Activated CD4-positive, alpha-beta T cell treated with anti-CD3 and anti-CD28 coated beads, Interleukin-2, amount 50 U/mL, for 16 hours (primary cell): ENCODE results near the gene VDAC2.
"Not testable (repeated sequence)": the region's sequence is repeated elsewhere in the genome, so short reads cannot be mapped to it uniquely, and the experiment has no call there.

ENCODE experiments used
- DNase-seq: peaks from one replicate; pipeline ENCODE4 v3.0.0-alpha.2; 2020

The VDAC2 gene

DNA sequence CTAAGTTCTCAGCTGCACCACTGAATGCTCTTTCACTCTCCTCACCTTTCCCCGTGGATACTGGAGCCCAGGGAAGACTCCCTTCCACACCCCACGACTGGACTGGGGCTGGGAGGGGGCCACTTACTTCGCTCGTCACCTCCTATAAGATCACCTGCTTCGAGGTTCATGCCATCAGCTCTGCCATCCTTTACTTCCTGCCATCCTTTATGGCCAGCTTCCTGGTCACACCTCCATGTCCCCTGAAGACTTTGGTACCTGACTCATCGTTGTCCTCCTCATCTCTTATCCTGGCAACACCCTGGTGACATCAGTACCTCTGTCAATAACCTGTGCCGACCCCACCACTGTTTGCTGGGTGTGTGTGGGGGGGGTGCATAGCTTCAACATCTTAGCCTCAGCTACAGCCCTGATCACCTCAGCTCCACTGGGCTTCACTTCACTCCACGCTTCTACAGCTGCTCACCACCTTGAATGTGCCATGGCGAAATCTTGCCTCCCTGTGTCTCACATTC is 8.7 kb upstream of the VDAC2 start:
- no peak for DNase-seq

- no peak for DNase-seq
Observed at GRCh38 chr10:75202321-75203045, 8.1 kb upstream of the VDAC2 start.

DNA sequence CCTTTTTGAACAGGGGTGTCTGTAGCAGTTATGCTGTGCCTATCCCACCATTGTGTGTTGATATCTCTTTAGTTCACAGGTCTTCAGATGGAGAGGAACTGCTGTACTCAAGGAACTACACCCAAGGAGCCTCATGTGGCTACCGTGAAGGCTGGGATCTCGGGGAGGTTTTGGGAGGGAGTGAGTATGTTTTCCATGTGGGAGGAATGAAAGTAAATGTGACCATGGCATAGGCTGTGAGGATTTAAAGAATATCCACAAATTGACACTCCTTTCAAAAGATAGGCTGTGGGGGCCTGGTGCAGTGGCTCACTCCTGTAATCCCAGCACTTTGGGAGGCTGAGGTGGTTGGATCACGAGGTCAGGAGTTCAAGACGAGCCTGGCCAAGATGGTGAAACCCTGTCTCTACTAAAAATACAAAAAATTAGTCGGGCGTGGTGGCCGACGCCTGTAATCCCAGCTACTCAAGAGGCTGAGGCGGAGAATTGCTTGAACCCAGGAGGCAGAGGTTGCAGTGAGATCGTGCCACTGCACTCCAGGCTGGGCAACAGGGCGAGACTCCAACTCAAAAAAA is 7.5 kb upstream of the VDAC2 start:
- DNase-seq = not testable (repeated sequence)

DNA sequence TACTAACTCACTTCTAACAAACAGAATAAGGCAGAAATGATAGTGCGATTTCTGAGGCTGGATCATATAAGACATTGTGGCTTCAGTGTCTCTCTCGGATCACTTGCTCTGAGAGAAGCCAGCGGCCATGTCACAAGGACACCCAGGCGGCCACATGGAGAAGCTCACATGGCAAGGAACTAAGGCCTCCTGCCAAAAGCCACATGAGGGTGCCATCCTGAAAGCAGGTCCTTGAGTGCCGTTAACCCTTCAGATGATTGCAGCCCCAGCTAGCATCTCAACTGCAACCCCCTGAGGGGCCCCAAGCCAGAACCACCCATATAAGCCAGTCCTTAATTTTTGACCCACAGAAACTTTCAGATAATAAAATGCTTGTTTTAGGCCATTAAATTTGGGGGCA is 6.9 kb upstream of the VDAC2 start:
- no peak for DNase-seq

DNA sequence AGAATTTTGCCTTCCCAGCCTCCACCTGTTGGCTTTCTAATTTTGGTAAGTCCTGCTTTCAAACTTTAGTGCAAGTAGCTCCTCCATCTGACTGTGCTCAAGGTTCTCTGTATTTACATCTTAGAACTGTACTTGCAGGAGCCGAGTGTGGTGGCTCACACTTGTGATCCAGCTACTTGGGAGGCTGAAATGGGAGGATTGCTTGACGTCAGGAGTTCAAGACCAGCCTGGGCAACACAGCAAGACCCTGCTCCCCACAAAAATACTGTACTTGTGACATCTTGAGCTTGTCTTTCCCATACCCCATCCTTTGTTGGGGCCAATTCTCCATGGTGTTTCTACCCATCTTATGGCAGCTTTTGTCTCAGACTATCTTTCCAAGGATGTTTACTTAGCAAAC is 4.7 kb upstream of the VDAC2 start:
- no peak for DNase-seq

DNA sequence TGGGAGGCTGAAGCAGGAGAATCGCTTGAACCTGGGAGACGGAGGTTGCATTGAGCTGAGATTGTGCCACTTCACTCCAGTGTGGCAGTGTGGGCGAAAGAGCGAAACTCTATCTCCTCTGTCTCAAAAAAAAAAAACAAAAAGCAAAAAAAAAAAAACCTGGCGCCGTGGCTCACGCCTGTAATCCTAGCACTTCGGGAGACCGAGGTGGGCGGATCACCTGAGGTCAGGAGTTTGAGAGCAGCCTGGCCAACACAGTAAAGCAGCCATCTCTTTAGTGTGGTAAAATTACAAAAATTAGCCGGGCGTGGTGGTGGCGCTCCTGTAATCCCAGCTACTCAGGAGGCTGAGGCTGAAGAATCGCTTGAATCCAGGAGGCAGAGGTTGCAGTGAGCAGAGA is 4.0 kb upstream of the VDAC2 start:
- not testable (repeated sequence) for DNase-seq

- DNase-seq = no peak
Observed at GRCh38 chr10:75207079-75207856, 3.3 kb upstream of the VDAC2 start.

DNA sequence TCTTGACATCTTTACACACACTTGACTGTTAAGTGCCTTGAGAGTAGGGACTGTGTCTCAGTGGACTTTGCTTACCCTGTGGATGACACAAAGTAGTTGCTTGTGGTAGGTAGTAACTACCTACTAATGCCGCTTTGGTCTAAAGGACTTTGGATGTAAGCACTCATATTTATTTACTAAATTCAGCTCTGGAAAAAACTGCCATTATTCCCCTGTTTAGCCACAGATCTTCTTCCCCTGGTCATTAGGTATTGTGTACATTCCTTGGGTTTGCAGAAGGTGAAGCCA is 2.8 kb upstream of the VDAC2 start:
- no peak for DNase-seq

DNA sequence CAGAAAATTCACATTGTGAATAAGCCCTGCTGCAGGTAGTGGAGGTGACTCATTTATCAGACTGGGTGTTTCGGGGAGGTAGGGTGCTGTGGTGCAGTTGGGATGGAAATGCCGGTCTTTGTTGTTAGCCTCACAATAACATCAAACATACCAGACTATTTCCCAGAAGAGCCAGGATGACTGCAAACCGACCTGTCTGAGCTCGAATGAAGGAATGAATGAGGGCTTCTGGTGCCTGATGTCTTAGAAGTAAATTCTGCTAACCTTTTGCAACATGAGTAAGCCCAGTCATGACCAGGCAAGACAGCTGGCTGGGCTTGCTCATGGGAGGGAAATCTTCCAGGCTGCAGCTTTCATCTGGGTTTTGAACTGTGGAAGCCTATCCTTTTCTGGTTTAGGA is 2.4 kb upstream of the VDAC2 start:
- DNase-seq = peak; percentile 37

GRCh38 chr10:75209086-75209920 is 1.3 kb upstream of the VDAC2 start:
- DNase-seq = no peak

DNA sequence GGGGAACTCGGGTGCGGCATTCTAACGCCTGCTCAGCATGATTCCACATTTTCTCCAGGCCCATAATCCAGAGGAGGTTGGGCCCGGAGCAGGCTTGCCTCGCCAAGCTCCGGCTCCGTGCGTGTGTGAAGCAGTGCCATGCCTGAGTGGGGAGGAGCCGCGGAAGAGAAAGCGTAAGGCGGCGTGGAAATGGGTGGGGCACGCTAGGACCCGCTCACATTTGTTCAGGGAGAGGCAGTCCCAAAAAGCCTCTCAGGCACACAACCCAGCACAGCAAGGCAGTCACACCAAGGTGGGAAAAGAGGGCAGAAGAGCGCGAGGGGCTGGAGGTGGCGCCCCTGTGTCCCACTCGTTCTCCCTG is 695 bp upstream of the VDAC2 start:
- peak; percentile 79 for DNase-seq

DNA sequence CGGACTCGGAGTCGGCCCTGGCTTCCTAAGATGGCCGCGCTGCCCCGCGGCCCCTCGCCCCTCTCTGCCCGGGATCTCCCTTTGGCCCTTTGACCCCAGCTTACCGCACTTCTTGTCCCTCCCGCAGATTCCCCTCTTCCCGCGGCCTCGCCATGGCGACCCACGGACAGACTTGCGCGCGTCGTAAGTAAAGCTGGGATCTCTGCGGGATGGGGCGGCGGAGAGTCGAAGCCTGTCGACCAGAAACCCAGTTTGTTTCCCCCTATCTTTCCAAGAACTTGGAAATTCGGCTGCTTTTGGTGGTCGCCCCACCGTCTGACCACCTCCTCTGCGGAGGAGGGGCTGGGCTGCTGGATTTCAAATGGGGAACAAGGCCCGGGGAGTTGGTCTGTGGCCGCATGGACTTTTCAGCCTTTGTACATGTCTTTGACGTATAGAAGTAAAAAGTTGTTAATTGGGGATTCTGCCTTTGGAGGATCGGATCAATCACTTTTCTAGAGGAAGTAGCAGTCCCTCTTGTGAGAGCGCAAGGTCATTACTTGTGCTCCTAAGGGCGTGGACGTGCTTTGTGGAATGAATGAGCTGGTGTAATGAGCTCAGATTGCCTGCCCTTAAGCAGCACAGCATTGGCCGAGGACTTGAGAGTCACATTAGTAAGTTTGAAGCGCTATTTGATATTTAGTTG is 553 bp downstream of the VDAC2 start:
- DNase-seq = peak; percentile 55

- DNase-seq = no peak
Observed at GRCh38 chr10:75212343-75212742, 1.7 kb downstream of the VDAC2 start.

DNA sequence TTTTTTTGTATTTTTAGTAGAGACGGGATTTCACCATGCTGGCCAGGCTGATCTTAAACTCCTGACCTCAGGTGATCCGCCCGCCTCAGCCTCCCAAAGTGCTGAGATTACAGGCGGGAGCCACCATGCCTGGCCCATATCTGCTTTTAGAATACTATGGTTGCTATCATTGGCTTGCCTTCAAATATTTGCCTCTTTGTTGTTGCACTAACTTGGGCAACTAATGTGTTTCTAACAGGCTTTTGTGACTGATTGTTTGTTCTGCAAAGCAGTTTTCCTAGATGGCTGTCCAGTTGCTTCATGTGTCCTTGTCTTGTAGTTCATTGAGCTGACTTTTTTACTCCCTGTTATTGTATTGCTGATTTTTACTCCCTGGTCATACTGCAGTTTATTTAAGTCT is 9.7 kb downstream of the VDAC2 start:
- DNase-seq = no peak

DNA sequence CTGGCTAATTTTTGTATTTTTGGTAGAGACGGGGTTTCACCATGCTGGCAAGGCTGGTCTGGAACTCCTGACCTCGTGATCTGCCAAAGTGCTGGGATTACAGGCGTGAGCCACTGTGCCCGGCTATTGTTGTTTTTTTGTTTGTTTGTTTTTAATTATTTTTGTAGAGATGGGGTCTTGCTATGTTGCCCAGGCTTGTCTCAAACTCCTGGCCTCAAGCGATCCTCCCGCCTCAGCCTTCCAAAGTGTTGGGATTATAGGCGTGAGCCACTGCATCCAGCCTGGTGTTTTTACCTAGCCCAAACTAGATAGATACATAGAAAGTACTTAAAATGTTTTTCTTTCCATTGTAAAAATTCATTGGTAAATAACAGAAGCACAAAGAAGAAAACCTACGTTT is 10.9 kb downstream of the VDAC2 start:
- not testable (repeated sequence) for DNase-seq

GRCh38 chr10:75223507-75223906 is 12.9 kb downstream of the VDAC2 start:
- no peak for DNase-seq

DNA sequence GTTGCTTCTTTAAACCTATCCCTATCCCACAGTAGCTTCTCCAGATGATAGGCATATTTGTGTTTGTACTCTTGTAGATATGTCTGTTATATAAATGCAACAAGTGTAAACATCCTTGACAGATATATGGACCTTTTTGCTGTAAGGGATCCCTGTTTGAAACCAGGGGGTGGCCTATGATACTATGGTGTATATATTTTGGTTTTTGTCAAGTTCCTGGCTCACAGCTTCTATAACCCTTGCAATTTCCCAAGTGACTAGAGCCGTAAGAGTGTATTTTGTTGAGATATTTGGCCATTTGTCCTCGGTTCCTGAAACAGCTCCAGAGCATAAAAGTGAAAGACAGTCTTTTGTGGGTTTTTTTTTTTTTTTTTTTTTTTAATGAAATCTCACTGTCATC is 15.5 kb downstream of the VDAC2 start:
- DNase-seq = no peak

- no peak for DNase-seq
Observed at GRCh38 chr10:75226656-75227055, 16.1 kb downstream of the VDAC2 start.

- no peak for DNase-seq
Observed at GRCh38 chr10:75228278-75228677, 17.7 kb downstream of the VDAC2 start.

- no peak for DNase-seq
Observed at GRCh38 chr10:75228834-75229233, 18.2 kb downstream of the VDAC2 start.

DNA sequence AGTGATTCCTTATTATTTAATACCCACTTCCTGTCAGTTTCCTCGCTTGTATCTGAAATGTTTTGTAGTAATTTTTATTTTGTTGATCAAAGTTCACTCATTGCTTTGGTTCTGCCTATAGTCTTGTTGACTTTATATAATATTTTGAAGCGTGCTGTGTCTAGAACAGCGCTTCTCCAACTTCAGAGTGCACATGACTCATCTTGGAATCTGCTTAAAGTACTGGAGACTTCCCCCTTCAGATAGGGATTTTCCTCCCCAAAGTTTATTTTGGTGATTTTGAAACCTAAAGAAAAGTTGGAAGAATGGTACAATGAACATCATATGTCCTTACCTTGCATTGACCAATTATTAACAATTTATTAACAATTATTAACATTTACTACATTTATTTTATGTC is 19.4 kb downstream of the VDAC2 start:
- DNase-seq = no peak

- peak; percentile 95 for DNase-seq
Observed at GRCh38 chr10:75230600-75231038, 20.0 kb downstream of the VDAC2 start.
